GM08714 (cell line): ENCODE measurements around the gene CUL1.
"Not testable (repeated sequence)": the region's sequence is repeated elsewhere in the genome, so short reads cannot be mapped to it uniquely, and the experiment has no call there.

Experiments used
- H3K4me3 ChIP-seq: fragments of 200-500 bp; sonication (Bioruptor generic); 2 replicates; pipeline ENCODE4 v1.5.1; 2014; ENCODE audit warnings: mild to moderate bottlenecking, low read length, inconsistent platforms
- ZNF274 ChIP-seq: IDR thresholded peaks from 2 replicates; pipeline ENCODE4 v1.6.1; 2012; ENCODE audit warnings: mild to moderate bottlenecking, low read depth, low read length

Gene CUL1

DNA sequence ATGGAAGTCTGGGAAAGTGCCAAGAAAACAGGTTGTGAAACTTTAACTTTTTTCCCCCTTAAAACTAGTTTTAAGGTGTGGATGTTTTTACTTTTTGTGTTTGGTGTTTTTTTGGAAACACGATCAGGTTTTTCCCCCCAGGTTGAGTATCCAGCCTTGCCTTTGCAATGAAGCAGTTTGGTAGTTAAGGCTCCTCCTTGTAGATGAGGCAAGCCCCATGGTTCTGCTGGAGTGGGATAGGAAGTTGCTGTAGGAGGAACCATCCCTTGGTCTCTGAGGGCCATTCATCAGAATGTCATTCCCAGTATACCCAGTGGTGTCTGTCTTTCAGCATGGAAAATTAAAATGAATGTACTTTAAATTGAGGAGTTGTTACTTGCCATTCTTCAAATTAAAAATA is 2.7 kb downstream of the CUL1 start:
- no peak overlapping the region for H3K4me3 ChIP-seq
- no peak for TF ChIP-seq ZNF274

DNA sequence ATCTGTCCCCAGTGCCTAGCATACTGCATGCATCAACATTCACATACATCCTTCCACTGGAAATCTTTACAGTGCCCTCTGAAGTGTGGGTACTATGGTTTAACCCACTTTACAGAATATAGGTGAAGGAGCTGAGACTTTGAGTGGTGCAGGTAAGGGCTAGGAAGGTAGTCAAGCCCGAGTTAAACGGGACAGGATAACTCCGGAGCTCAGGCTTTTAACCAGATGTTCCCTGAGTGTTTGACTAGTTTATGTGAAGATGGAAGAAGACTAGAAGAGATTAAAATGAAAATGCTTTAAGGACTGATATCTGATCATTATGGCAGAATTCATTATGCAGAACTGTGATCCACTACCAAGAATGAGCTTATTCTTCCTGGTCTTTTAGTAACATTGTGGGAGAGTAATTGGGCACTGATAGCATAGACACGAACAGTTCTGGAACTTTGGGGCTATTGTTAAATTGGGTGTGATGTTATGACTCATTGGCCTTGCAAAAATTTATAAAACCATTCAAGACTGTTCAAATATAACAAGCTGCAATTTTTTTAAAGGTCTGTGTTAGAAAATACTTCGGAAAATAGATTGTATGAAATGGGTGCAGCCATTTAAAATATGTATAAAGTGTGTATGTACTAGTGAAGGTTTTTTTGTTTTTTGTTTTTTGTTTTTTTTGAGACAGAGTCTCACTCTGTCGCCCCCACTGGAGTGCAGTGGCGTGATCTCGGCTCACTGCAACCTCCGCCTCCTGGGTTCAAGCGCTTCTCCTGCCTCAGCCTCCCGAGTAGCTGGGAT is 4.4 kb downstream of the CUL1 start:
- H3K4me3 ChIP-seq: no peak overlapping the region
- no peak for TF ChIP-seq ZNF274

GRCh38 chr7:148703671-148703962 is 4.9 kb downstream of the CUL1 start:
- not testable (repeated sequence) for H3K4me3 ChIP-seq

DNA sequence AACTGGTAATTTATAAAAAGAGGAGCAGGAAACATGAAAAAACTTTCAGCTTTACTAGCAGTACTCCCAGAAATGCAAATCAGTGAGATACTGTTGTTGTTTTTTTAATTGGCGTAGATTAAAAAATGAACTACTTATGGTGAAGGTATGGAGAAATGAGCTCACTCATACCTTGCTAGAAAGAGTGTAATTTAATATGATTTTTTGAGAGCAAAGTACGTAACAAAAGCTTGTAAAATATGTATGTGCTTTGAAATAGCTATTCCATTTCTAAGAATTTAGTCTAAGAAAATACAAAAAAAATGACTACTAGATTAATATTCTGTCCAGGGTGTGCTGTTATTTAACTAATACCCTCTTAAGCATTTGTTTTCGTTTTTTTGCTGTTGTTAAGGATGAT is 5.5 kb downstream of the CUL1 start:
- no peak overlapping the region for H3K4me3 ChIP-seq
- TF ChIP-seq ZNF274: no peak

GRCh38 chr7:148704970-148705369 is 6.3 kb downstream of the CUL1 start:
- TF ChIP-seq ZNF274: no peak
- no peak overlapping the region for H3K4me3 ChIP-seq

- no peak for TF ChIP-seq ZNF274
- no peak overlapping the region for H3K4me3 ChIP-seq
Measured at GRCh38 chr7:148706368-148706767, 7.7 kb downstream of the CUL1 start.

- TF ChIP-seq ZNF274: no peak
- H3K4me3 ChIP-seq: no peak overlapping the region
Measured at GRCh38 chr7:148708026-148708885, 9.6 kb downstream of the CUL1 start.

DNA sequence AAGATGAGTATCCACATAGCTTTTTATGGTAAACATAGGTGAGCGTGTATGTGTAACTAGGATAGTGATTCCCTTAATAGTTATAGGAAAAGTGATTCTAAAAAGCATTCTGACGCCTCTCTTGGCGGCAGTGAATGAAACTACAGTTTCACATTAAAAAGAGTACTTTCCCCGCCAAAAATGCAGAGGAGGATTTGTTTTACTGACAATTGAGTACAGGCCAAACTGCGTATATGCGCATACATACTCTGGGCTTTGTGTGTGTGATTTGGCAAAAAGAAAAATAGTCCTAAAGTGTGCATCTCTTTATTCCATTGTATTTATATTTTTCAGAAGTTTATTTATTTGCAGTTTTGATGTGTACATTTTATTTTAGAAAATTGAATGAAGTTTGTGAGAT is 10.3 kb downstream of the CUL1 start:
- TF ChIP-seq ZNF274: no peak
- H3K4me3 ChIP-seq: no peak overlapping the region

DNA sequence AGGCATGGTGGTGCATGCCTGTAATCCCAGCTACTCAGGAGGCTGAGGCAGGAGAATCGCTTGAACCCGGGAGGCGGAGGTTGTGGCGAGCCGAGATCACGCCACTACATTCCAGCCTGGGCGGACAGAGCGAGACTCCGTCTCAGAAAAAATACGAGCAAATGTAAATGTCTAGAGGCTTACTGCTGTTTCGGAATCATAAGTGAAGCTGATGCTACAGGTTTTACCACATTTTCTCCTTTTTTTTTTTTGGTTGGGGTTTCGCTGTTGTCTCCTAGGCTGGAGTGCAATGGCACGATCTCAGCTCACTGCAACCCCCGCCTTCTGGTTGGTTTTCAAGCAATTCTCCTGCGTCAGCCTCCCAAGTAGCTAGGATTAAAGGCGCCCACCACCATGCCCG is 11.7 kb downstream of the CUL1 start:
- H3K4me3 ChIP-seq: not testable (repeated sequence)

DNA sequence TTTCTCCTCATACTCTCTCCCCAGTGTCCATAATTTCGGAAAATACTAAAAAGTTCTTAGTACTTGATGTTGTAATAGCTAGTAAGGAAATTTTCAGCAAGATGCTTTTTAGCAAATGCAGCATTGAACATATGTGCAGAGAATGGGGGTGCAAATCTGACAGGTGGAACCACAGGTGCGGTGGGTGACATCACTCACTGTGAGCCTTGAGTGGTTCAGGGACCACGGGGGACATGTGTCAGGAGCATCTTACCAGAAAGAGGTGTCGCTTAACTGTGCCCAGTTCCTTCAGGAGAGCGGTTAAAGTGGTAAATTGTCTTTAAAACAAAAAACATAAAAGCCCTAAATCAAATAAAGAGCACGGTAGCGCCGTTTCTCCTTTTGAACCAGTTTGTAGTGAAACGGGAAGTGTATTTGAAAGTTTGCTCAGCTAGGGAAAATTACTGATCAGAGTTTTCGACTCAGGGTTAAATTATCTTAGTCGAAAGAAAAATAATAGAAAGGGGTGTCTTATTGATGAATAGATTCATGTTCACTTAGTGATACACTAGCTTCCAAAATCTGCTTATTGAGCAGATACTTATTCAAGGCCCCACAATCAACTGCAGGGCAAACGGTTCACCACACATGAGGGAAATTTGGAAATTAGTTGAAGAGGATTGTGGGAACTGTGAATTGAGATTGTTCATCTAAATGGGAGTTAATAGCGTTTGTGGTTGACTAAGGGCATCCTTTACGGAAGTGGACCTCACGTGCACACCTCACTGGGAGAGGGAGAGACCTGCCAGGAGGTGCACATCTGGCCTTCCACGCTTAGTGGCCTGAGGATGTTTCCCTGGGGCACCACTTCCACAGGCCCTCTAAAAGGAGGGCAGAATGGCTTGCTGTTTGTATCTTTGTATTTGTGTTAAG is 12.7 kb downstream of the CUL1 start:
- peak overlapping the region; percentile 14; the same call in 1 of the 2 replicates for H3K4me3 ChIP-seq
- TF ChIP-seq ZNF274: no peak

GRCh38 chr7:148712678-148713329 is 14.1 kb downstream of the CUL1 start:
- no peak for TF ChIP-seq ZNF274
- H3K4me3 ChIP-seq: no peak overlapping the region

- H3K4me3 ChIP-seq: no peak overlapping the region
- TF ChIP-seq ZNF274: no peak
Measured at GRCh38 chr7:148714498-148714897, 15.8 kb downstream of the CUL1 start.

DNA sequence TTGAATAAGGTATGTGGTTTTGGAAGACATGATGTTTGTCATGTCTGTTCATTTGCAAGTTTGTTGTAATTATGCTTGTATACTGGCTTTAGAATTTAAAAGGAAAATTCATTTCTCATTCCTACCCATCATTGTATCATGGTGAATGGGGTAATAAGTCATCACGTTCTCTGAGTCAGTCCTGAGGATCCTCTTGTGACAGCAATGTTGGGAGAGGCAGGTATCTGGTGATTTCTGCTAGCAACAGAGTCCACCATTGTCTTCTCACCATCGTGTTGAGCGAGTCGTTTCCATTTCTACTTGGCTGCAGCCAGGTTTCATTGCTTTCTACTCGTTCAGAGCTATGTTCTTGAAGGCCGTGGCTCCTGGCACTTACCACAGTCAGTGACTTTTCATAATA is 16.3 kb downstream of the CUL1 start:
- no peak for TF ChIP-seq ZNF274
- H3K4me3 ChIP-seq: no peak overlapping the region

- no peak overlapping the region for H3K4me3 ChIP-seq
- TF ChIP-seq ZNF274: no peak
Measured at GRCh38 chr7:148717266-148717793, 18.6 kb downstream of the CUL1 start.
